GM20431 (cell line): ENCODE measurements around the gene MRFAP1L1.
"Not testable (repeated sequence)": the region's sequence is repeated elsewhere in the genome, so short reads cannot be mapped to it uniquely, and the experiment has no call there.

Source experiments
- in situ Hi-C: fragments of 300-500 bp; cut with MseI, MboI; formaldehyde crosslinking; loops from one replicate; pipeline ENCODE4 v1.15.0; 2020; ENCODE audit warnings: low sequenced_read_pairs; ENCODE audit not compliant: unreplicated experiment

The MRFAP1L1 gene

DNA sequence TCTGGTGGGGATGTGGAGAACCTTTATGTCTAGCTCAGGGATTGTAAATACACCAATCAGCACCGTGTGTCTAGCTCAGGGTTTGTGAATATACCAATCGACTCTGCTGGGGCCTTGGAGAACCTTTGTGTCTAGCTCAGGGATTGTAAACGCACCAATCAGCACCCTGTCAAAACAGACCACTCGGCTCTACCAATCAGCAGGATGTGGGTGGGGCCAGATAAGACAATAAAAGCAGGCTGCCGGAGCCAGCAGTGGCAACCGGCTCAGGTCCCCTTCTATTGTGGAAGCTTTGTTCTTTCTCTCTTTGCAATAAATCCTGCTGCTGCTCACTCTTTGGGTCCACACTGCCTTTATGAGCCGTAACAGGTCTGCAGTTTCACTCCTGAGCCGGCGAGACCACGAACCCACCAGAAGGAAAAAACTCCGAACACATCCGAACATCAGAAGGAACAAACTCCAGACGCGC is 36.4 kb downstream of the MRFAP1L1 start:
- in situ Hi-C loops, result not testable (repeated sequence)

DNA sequence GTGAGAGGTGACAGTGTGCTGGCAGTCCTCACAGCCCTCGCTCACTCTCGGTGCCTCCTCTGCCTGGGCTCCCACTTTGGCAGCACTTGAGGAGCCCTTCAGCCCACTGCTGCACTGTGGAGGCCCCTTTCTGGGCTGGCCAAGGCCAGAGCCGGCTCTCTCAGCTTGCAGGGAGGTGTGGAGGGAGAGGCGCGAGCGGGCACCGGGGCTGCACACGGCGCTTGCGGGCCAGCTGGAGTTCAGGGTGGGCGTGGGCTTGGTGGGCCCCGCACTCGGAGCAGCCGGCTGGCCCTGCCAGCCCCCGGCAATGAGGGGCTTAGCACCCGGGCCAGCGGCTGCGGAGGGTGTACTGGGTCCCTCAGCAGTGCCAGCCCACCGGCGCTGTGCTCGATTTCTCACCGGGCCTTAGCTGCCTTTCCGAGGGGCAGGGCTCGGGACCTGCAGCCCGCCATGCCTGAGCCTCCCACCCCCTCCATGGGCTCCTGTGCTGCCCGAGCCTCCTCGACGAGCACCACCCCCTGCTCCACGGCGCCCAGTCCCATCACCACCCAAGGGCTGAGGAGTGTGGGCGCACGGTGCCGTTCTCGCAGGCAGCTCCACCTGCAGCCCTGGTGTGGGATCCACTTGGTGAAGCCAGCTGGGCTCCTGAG is 37.0 kb downstream of the MRFAP1L1 start:
- in situ Hi-C loops, result not testable (repeated sequence)

DNA sequence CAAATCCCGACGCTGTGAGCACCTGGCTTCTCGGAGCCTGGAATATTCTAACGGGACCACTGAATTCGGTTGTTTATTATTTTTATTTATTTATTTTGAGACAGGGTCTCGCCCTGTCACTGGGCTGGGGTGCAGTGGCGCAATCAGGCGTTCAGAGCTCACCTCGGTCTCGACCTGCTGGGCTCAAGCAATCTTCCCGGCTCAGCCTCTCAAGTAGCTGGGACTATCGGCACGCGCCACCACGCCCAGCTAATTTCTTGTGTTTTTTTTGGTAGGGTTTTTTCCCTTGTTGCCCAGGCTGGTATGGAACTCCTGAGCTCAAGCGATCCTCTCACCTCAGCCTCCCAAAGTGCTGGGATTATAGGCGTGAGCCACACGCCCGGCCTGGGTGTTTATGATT is 37.5 kb downstream of the MRFAP1L1 start:
- in situ Hi-C loops, result no loop called here

DNA sequence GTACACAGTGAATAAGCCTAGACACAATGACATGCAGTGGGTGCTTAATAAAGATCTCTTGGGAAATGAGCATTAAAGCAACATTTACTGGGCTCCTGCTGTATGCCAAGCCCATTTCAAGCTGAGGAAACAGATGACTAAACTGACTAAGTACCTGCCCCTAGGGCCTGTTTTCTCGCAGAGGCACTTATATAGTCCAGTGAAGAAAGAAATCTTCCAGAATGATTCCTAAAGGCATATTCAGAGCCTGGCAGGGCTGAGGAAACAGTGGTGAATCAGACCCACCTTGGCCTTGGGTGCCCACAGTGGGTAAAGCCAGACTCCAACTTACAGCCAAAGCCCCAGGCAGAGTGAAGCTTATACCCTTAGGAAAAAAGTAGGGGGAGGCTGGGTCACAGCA is 38.0 kb downstream of the MRFAP1L1 start:
- in situ Hi-C loops, result no loop called here

DNA sequence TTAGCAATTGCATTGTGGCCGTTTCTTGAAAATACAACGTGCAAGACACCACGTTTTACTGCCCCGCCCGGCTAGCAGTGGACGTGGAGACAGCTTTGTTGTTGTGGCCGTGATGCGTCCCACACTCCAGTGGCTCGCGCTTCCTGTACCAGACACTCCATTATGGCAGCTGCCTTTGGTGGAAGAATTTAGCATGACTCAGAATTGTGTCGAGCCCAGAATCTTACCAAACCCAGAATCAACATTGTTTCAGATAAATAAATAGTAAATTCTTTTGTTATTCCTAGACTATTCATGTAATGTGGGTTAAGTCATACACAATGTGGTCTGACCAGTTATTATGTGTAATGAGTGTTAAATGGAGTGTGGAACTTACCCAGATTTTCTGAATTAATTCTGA is 41.3 kb downstream of the MRFAP1L1 start:
- in situ Hi-C loops, result no loop called here

DNA sequence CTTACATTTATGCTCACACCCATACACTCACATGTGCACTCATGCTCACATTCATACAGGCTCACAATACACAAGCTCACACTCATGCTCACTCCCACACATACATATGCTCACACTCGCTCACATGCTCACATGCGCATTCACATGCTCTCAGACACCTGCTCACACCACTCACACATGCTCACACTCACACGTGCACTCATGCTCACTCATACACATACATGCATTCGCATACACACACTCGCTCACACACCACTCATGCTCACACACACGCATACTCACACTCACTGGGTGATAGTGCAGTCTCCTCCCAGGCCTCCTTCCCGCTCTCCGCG is 44.4 kb downstream of the MRFAP1L1 start:
- in situ Hi-C loops, result no loop called here

DNA sequence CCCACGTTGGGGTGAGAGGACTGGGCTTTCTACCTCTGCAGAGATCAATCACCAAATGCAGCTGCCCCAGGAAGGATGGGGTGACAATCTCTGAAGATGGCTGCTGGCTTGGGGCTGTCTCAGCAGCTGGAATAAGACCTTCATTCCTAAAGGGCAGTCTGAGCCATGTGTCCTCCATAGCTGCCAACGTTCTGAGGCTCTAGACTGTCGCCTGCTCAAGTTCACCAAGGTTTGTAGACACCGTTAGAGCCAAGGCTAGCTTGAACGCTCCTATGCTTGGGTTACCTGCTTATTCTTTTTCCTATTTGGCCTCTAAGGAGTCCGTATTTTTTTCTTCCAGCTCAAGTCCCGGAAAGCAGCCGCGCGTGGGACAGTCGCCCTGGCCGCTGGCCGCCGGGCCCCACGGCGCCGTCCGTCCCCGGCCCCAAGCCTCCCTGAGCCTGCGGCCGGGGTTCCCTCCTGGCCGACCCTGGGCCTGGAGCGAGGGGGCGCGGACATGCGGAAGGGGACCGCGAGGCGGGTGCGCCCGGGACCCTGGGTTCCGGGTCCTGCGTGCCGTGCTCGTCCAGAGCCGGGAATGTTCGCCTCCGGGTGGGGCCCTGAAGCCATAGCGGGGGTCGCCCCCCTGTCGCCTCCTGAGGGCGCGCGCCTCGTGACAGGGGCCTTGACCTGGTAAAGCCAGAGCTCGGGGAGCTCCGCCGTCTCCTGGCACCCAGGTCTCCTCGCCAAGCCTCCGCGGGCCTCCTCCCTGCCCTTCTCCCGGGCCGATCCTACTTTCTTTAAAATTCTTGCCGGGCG is 45.9 kb downstream of the MRFAP1L1 start:
- in situ Hi-C loops, result no loop called here

DNA sequence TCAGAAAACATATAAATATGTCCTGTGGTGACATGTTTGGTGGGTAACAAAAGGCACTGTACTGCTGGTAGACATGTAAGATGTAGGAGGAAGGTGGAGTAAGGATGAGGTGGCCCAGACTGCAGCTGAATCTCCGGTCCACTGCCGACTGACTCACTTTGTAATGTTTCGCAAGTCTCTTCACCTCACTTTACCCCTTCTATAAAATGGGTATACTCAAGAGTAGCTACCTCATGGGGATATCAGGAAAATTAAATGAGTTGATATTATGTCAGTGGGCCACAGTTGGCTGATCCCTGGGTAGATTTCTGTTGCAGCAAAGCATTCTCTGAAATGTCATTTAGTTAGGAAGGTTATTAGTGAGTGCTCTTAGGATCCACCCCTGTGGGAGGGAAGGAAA is 47.1 kb downstream of the MRFAP1L1 start:
- in situ Hi-C loops, result no loop called here

DNA sequence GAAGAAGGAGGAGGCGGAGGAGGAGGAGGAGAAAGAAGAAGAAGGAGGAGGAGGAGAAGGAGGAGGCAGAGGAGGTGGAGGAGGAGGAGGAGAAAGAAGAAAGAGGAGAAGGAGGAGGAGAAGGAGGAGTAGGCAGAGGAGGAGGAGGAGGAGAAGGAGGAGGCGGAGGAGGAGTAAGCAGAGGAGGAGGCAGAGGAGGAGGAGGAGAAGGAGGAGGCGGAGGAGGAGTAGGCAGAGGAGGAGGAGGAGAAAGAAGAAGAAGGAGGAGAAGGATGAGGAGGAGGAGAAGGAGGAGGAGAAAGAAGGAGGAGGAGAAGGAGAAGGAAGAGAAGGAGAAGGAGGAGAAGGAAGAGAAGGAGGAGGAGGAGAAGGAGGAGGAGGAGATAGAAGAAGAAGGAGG is 49.2 kb downstream of the MRFAP1L1 start:
- in situ Hi-C loops, result no loop called here

DNA sequence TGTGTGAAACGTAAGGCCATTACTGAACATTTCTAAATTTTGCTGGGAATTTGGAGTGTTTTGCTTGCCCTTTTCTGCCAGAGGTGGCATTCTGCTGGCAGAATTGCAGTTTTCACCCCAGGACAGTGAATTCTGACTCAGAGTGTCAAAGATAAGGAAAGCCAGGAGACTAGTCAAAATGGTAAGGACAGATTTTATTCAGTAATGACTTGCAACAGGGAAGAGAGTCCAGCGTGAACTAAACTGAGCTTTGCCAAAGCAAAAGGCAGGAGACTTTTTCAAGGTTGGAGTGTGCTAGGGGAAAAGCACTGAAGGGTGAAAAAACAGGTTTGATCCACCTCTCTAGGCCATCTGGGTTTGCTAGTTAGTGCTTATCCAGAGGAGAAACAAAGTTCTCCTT is 49.8 kb downstream of the MRFAP1L1 start:
- in situ Hi-C loops, result no loop called here

DNA sequence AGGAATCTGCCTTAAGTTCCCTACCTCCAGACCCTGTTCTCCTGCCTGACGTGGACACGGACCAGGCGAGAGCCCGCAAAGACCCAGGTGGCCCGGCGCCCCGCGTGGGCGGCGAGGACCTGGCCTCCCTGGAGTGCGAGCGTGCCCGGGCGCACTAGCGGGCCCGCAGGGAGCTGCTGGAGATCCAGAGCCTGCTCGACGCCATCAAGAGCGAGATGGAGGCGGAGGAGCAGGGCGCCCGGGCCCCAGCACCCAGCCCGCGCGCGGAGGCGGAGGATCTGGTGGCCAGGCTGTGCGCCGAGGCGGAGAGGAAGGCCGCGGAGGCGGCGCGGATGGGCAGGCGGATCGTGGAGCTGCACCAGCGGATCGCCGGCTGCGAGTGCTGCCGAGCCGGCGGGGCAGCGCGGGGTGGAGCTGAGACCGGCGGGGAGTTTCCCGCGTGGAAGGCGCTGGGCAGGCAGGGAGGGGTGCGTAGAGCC is 51.0 kb downstream of the MRFAP1L1 start:
- in situ Hi-C loops, result no loop called here

DNA sequence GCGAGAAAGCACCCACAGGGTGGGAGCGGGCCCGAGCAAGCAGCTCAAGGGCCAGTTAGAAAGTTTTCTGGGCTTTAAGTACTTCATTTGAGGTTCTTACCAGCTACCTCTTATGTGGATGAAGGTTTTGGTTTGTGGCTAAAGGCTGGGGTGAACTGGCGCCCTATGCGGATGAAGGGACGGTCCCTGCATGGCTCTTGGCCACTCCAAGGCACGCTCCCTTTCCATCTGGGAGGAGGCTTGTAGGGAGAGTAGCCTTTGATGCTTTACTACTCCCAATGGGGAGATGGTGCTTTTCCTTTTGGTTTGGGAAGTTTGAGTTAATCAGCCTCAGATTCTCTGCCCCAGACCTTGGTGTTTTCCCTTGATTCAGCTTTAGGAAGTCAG is 51.5 kb downstream of the MRFAP1L1 start:
- in situ Hi-C loops, result no loop called here
